Fibroblast of skin of scalp (primary cell): Measurements from ENCODE around the gene PRAMEF27. TPM values are rescaled to one million over a fixed set of nuclear protein-coding genes. Genes with fewer than 3 reads are reported as not detected.
"Not testable (repeated sequence)": the region's sequence is repeated elsewhere in the genome, so short reads cannot be mapped to it uniquely, and the experiment has no call there.

Experiments
- DNase-seq: peaks from one replicate; pipeline ENCODE4 v3.0.0-alpha.2; 2013
- polyA plus RNA-seq, 2 experiments: library from polyadenylated mRNA; unstranded; fragments of 120-200 nt; gene quantifications; one replicate each; pipeline ENCODE4 v1.2.1, GENCODE V29; 2013; ENCODE audit not compliant: insufficient read length in 2 of 2

PRAMEF27 gene
- not detected for polyA plus RNA-seq (2013, experiment 1 of 2; ENCODE audit: insufficient read length)
- polyA plus RNA-seq (2013, experiment 2 of 2; ENCODE audit: insufficient read length) = not detected

- DNase-seq = not testable (repeated sequence)
Measured at GRCh38 chr1:13056475-13056874, at the start of gene PRAMEF27. Gene PRAMEF27 (minus strand): TSS chr1:13056575. CDS start chr1:13053659, 2,916 bp downstream.

GRCh38 chr1:13070474-13070873 is 14.1 kb upstream of the PRAMEF27 start, which contains the start of gene PRAMEF25:
Gene PRAMEF25 (plus strand): TSS chr1:13070774. CDS start chr1:13073694, 2,920 bp downstream.
- DNase-seq = not testable (repeated sequence)

DNA sequence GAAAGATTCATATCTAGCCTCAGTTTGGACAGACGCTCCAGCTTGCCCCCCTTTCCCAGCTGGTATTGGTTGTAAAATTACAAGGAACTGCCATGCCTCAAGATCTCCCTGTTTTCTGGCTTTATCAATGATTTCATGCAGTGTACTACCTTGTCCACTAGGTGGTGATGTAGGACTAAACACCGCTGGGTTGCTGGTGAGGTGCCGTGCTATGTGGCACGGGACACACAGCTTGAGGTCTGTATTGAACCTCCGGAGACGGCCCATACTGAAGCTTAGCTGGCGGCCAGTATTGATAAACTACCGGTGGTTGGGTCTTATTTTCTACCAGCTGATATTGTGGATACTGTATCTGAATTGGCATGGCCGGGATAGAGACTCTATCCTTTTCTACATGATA is 36.5 kb downstream of the PRAMEF27 start:
- DNase-seq = not testable (repeated sequence)

- DNase-seq = not testable (repeated sequence)
Measured at GRCh38 chr1:13011932-13012331, 44.4 kb downstream of the PRAMEF27 start.

GRCh38 chr1:13009348-13009747 is 47.0 kb downstream of the PRAMEF27 start:
- not testable (repeated sequence) for DNase-seq

DNA sequence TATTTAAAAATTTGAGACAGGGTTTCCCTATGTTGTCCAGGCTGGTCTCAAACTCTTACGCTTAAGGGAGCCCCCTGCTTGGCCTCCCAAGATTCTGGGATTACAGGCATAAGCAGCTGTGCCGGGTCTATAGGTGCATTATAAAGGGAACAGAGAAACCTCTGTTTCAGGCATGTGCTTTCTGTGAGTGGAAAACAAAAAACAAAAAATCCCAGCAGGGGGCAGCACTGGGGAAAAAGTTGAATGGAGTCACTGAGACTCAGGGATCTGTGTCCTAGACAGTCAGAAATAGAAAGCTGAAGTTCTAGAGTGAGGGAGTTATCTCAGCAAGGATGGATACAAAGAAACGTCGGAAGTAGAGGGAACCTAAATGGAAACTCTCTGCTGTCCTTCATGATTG is 50.6 kb downstream of the PRAMEF27 start:
- DNase-seq = not testable (repeated sequence)
